HCT116 (cell line): Measurements from ENCODE around the gene TENM4. TPM values are rescaled to one million over a fixed set of nuclear protein-coding genes. Genes with fewer than 3 reads are reported as not detected.
"Not testable (repeated sequence)": the region's sequence is repeated elsewhere in the genome, so short reads cannot be mapped to it uniquely, and the experiment has no call there.

Source experiments
- ATAC-seq: fragments of 200-7000 bp; cut with Tn5 transposase; 2 replicates; pipeline ENCODE4 v1.9.1; 2020; ENCODE audit warnings: mild to moderate bottlenecking, moderate library complexity
- BruUV-seq: library from RNA; stranded (reverse); fragments of 400-500 nt; replicated peaks from 2 replicates; lab custom pipeline; 2021; lab: Mats Ljungman, UMichigan
- CTCF ChIA-PET: fragments of 300-600 bp; sonication (Branson Sonifier 250); formaldehyde crosslinking; loops from one replicate; lab custom pipeline; 2021; ENCODE audit warnings: antibody characterized with exemption; lab: Charles Lee
- POLR2A ChIA-PET: fragments of 300-600, 350-600 bp; sonication (Branson Sonifier 250); formaldehyde crosslinking; loops from one replicate; lab custom pipeline; 2021; ENCODE audit warnings: antibody characterized with exemption; lab: Charles Lee
- RAD21 ChIA-PET, 2 experiments: fragments of 300-600 bp; sonication (Branson Sonifier 250); formaldehyde crosslinking; loops; one replicate each; lab custom pipeline; 2023; ENCODE audit warnings: low total read pairs in 2 of 2; ENCODE audit not compliant: uncharacterized antibody in 2 of 2, unreplicated experiment in 2 of 2, low non-redundant PET in 1 of 2; lab: Charles Lee
- DNase-seq: peaks from one replicate; pipeline ENCODE4 v3.0.0-alpha.2; 2010; ENCODE audit warnings: low read depth, low spot score
- H2AFZ ChIP-seq: fragments of 200-600 bp; shearing (Covaris generic), sonication (generic); 2 replicates; pipeline ENCODE4 v1.6.1; 2017; ENCODE audit warnings: low read depth, mixed run types, mixed read lengths, antibody characterized with exemption, low read length; ENCODE audit not compliant: poor library complexity, severe bottlenecking
- H3K27ac ChIP-seq: 2 replicates; pipeline ENCODE4 v1.5.1; 2012; ENCODE audit warnings: low read depth, low read length
- H3K27me3 ChIP-seq: fragments of 200-600 bp; sonication (generic); 2 replicates; pipeline ENCODE4 v1.6.1; 2016; ENCODE audit warnings: mixed run types, low read length, mixed read lengths; ENCODE audit not compliant: insufficient read depth
- H3K36me3 ChIP-seq, 2 experiments: fragments of 200-500 bp in 1 of 2; fragments of 200-600 bp in 1 of 2; sonication (Bioruptor generic) in 1 of 2; sonication (generic) in 1 of 2; 2 replicates each; pipeline versions ENCODE4 v1.5.1 to v1.6.1; 2014 to 2016; ENCODE audit warnings: low read length in 2 of 2, inconsistent platforms in 1 of 2, mixed read lengths in 1 of 2, mixed run types in 1 of 2; ENCODE audit not compliant: insufficient read depth in 2 of 2, control insufficient read depth in 1 of 2
- H3K4me1 ChIP-seq, 2 experiments: fragments of 200-600 bp in 1 of 2; sonication (generic) in 1 of 2; 2 replicates each; pipeline versions ENCODE4 v1.5.1 to v1.6.1; 2012 to 2017; ENCODE audit warnings: low read length in 2 of 2, inconsistent platforms in 1 of 2, mild to moderate bottlenecking in 1 of 2, mixed read lengths in 1 of 2, mixed run types in 1 of 2, moderate library complexity in 1 of 2; ENCODE audit not compliant: insufficient read depth in 2 of 2, control insufficient read depth in 1 of 2
- H3K4me2 ChIP-seq: fragments of 200-600 bp; sonication (generic); 2 replicates; pipeline ENCODE4 v1.6.1; 2017; ENCODE audit warnings: mixed run types, low read length, mixed read lengths
- H3K4me3 ChIP-seq, 2 experiments: fragments of 200-600 bp in 1 of 2; sonication (generic) in 1 of 2; replicated peaks in 1 of 2; 2 replicates each; pipeline ENCODE4 v1.5.1; 2011 to 2016; ENCODE audit warnings: low read length in 2 of 2, control low read depth in 1 of 2, low read depth in 1 of 2, mild to moderate bottlenecking in 1 of 2, mixed read lengths in 1 of 2, mixed run types in 1 of 2
- H3K79me2 ChIP-seq: fragments of 200-600 bp; sonication (generic); 2 replicates; pipeline ENCODE4 v1.6.1; 2017; ENCODE audit warnings: mild to moderate bottlenecking, mixed run types, low read length, moderate library complexity, mixed read lengths; ENCODE audit not compliant: insufficient read depth
- H3K9ac ChIP-seq: fragments of 200-600 bp; sonication (generic); 2 replicates; pipeline ENCODE4 v1.6.1; 2016; ENCODE audit warnings: low read length, mixed read lengths
- H3K9me2 ChIP-seq: fragments of 200-600 bp; sonication (generic), shearing (Covaris generic); 2 replicates; pipeline ENCODE4 v1.6.1; 2017; ENCODE audit warnings: mixed run types, mild to moderate bottlenecking, moderate library complexity; ENCODE audit not compliant: insufficient read depth
- H3K9me3 ChIP-seq, 2 experiments: fragments of 200-500 bp in 1 of 2; fragments of 200-600 bp in 1 of 2; sonication (Bioruptor generic) in 1 of 2; sonication (generic) in 1 of 2; 2 replicates each; pipeline ENCODE4 v1.6.1; 2014 to 2017; ENCODE audit warnings: low read length in 2 of 2, mixed read lengths in 2 of 2, inconsistent platforms in 1 of 2, low read depth in 1 of 2, mild to moderate bottlenecking in 1 of 2, mixed run types in 1 of 2, moderate library complexity in 1 of 2; ENCODE audit not compliant: control insufficient read depth in 1 of 2, insufficient read depth in 1 of 2
- H4K20me1 ChIP-seq: fragments of 200-600 bp; sonication (generic), shearing (Covaris generic); 2 replicates; pipeline ENCODE4 v1.6.1; 2017; ENCODE audit warnings: mixed run types, mild to moderate bottlenecking, moderate library complexity; ENCODE audit not compliant: insufficient read depth
- CBX3 ChIP-seq: IDR thresholded peaks from 2 replicates; pipeline ENCODE4 v1.6.1; 2012; ENCODE audit warnings: low read depth
- EGR1 ChIP-seq: IDR thresholded peaks from 2 replicates; pipeline ENCODE4 v1.6.1; 2012; ENCODE audit warnings: low read depth
- EZH2 ChIP-seq: fragments of 200-600 bp; sonication (generic); IDR thresholded peaks from 2 replicates; pipeline ENCODE4 v1.6.1; 2017; ENCODE audit warnings: antibody characterized with exemption, mixed run types
- JUND ChIP-seq: IDR thresholded peaks from 2 replicates; pipeline ENCODE4 v1.6.1; 2012
- POLR2AphosphoS5 ChIP-seq: IDR thresholded peaks from 2 replicates; pipeline ENCODE4 v1.6.1; 2011; ENCODE audit warnings: mild to moderate bottlenecking, low read depth, low read length, moderate library complexity
- SIN3A ChIP-seq: IDR thresholded peaks from 2 replicates; pipeline ENCODE4 v1.6.1; 2012; ENCODE audit warnings: low read depth
- SP1 ChIP-seq: IDR thresholded peaks from 2 replicates; pipeline ENCODE4 v1.6.1; 2012; ENCODE audit warnings: low read depth
- SRF ChIP-seq: IDR thresholded peaks from 2 replicates; pipeline ENCODE4 v1.6.1; 2012; ENCODE audit warnings: low read depth
- TCF7L2 ChIP-seq: IDR thresholded peaks from 2 replicates; pipeline ENCODE4 v1.7.0; 2011; ENCODE audit warnings: borderline replicate concordance, inconsistent platforms; ENCODE audit not compliant: insufficient read depth, insufficient read length; ENCODE audit errors: extremely low read depth
- ZFX ChIP-seq: fragments of 450-650 bp; IDR thresholded peaks from 2 replicates; pipeline ENCODE4 v1.6.1; 2017
- ZNF274 ChIP-seq: fragments of 200-500 bp; sonication (Bioruptor generic); IDR thresholded peaks from 2 replicates; pipeline ENCODE4 v1.6.1; 2014; ENCODE audit warnings: mild to moderate bottlenecking, low read depth, low read length, inconsistent platforms
- intact Hi-C: fragments of 100-400 bp; cut with micrococcal nuclease; formaldehyde crosslinking; loops from 2 replicates; pipeline ENCODE4 v1.10.0; 2022
- total RNA-seq: library from RNA; stranded (reverse); gene quantifications from one replicate; pipeline ENCODE4 v1.2.1, GENCODE V29; 2021; ENCODE audit not compliant: unreplicated experiment
- TF ChIP-seq, protein P1 (sequence below): IDR thresholded peaks from 2 replicates; pipeline ENCODE4 v1.6.1; 2011; ENCODE audit warnings: mild to moderate bottlenecking, low read length, moderate library complexity; ENCODE audit not compliant: insufficient replicate concordance; ENCODE audit errors: extremely low read depth
- TF ChIP-seq, protein P2 (sequence below), 3 experiments: fragments of 200-600 bp in 1 of 3; sonication (generic) in 1 of 3; IDR thresholded peaks in 2 of 3; conservative IDR thresholded peaks in 1 of 3; 2 replicates each; pipeline ENCODE4 v1.5.1; 2012 to 2017; ENCODE audit warnings: low read depth in 2 of 3, low read length in 2 of 3, antibody characterized with exemption in 1 of 3, borderline replicate concordance in 1 of 3, control low read depth in 1 of 3, mild to moderate bottlenecking in 1 of 3, mixed read lengths in 1 of 3, mixed run types in 1 of 3, moderate library complexity in 1 of 3; ENCODE audit not compliant: insufficient read depth in 1 of 3
- TF ChIP-seq, protein P3 (sequence below): IDR thresholded peaks from 2 replicates; pipeline ENCODE4 v1.6.1; 2012
- TF ChIP-seq, protein P4 (sequence below): IDR thresholded peaks from 2 replicates; pipeline ENCODE4 v1.6.1; 2012

TENM4 gene
- total RNA-seq, 1 experiment from 2014 or later: 0.05 TPM

DNA sequence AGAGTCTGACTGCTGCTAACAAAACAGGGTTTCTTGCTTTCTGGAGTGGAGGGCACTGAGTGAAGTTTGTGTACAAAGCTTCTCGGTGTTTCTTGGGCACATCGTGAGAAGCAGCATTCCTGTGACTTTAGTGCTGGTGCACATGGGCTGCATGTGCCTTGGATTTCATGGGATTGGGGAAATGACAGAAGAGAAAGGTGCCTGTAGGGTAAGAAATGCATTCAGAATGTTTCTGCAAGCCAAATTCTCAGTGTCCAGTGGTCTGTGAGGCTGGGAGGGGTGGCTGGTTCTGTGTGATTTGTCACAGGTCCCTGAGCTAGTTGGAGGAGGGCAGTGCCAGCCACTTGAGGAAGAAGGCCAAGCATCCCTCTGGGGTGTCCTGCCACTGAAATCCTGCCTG is 462.0 kb downstream of the TENM4 start:
- H3K36me3 ChIP-seq: no peaks in the 10 kb centered on the region
- no peak for DNase-seq
- peaks cover 16% of the 10 kb centered on the region for H3K27me3 ChIP-seq
- BruUV-seq: no TSS peak
- no peaks in the 10 kb centered on the region for H3K9me2 ChIP-seq
- intact Hi-C loops: no loop called here
- H3K27ac ChIP-seq: no peak overlapping the region
- CTCF ChIA-PET: no interaction called here
- H4K20me1 ChIP-seq: no peaks in the 10 kb centered on the region
- H3K9ac ChIP-seq: no peak overlapping the region
- H3K9me3 ChIP-seq: no peaks in the 10 kb centered on the region
- no peak overlapping the region for H3K4me2 ChIP-seq
- no peak overlapping the region for H2AFZ ChIP-seq
- POLR2A ChIA-PET: no interaction called here
- no peak for TF ChIP-seq SP1
- no peak for TF ChIP-seq EZH2
- TF ChIP-seq CBX3: no peak
- TF ChIP-seq EGR1: no peak
- TF ChIP-seq, protein P1, sequence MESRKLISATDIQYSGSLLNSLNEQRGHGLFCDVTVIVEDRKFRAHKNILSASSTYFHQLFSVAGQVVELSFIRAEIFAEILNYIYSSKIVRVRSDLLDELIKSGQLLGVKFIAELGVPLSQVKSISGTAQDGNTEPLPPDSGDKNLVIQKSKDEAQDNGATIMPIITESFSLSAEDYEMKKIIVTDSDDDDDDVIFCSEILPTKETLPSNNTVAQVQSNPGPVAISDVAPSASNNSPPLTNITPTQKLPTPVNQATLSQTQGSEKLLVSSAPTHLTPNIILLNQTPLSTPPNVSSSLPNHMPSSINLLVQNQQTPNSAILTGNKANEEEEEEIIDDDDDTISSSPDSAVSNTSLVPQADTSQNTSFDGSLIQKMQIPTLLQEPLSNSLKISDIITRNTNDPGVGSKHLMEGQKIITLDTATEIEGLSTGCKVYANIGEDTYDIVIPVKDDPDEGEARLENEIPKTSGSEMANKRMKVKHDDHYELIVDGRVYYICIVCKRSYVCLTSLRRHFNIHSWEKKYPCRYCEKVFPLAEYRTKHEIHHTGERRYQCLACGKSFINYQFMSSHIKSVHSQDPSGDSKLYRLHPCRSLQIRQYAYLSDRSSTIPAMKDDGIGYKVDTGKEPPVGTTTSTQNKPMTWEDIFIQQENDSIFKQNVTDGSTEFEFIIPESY: no peak
- TF ChIP-seq, protein P2, sequence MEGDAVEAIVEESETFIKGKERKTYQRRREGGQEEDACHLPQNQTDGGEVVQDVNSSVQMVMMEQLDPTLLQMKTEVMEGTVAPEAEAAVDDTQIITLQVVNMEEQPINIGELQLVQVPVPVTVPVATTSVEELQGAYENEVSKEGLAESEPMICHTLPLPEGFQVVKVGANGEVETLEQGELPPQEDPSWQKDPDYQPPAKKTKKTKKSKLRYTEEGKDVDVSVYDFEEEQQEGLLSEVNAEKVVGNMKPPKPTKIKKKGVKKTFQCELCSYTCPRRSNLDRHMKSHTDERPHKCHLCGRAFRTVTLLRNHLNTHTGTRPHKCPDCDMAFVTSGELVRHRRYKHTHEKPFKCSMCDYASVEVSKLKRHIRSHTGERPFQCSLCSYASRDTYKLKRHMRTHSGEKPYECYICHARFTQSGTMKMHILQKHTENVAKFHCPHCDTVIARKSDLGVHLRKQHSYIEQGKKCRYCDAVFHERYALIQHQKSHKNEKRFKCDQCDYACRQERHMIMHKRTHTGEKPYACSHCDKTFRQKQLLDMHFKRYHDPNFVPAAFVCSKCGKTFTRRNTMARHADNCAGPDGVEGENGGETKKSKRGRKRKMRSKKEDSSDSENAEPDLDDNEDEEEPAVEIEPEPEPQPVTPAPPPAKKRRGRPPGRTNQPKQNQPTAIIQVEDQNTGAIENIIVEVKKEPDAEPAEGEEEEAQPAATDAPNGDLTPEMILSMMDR (IDR thresholded peaks at IDR 0.05 in 2 of 3, conservative IDR thresholded peaks at IDR 0.05 in 1 of 3; ENCODE audit: borderline replicate concordance in 1 of 3, insufficient read depth in 1 of 3, low read depth in 2 of 3, low read length in 2 of 3): no peak
- TF ChIP-seq TCF7L2: no peak
- no peak for TF ChIP-seq ZFX
- TF ChIP-seq, protein P3, sequence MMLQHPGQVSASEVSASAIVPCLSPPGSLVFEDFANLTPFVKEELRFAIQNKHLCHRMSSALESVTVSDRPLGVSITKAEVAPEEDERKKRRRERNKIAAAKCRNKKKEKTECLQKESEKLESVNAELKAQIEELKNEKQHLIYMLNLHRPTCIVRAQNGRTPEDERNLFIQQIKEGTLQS: no peak
- no peak for TF ChIP-seq SIN3A
- TF ChIP-seq, protein P4, sequence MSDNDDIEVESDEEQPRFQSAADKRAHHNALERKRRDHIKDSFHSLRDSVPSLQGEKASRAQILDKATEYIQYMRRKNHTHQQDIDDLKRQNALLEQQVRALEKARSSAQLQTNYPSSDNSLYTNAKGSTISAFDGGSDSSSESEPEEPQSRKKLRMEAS: no peak
- TF ChIP-seq JUND: no peak
- no peak for TF ChIP-seq SRF
- TF ChIP-seq POLR2AphosphoS5: no peak
- TF ChIP-seq ZNF274: no peak
- TF ChIP-seq, all 23 proteins: peak for 0
- Histone ChIP-seq H3K4me3 (no peak overlapping the region), H3K79me2 (no peaks in the 10 kb centered on the region), H3K4me1 (no peaks in the 10 kb centered on the region)
- RAD21 ChIA-PET: interaction anchor here in 1 of 2 experiments (0.6 kb wide), 1 partner anchor 335 kb away, joined by 3 read pairs; no protein-coding TSS in a partner anchor
- ATAC-seq: no peak

DNA sequence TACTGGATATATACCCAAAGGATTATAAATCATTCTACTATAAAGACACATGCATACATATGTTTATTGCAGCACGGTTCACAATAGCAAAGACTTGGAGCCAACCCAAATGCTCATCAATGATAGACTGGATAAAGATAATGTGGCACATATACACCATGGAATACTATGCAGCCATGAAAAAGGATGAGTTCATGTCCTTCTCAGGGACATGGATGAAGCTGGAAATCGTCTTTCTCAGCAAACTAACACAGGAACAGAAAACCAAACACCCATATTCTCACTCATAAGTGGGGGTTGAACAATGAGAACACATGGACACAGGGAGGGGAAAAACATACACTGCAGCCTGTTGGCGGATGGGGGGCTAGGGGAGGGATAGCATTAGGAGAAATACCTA is 463.0 kb downstream of the TENM4 start:
- RAD21 ChIA-PET, DNase-seq, BruUV-seq, H3K9me2 ChIP-seq, H4K20me1 ChIP-seq, H3K9me3 ChIP-seq, H3K79me2 ChIP-seq, H3K4me1 ChIP-seq, H2AFZ ChIP-seq, H3K4me2 ChIP-seq, H3K36me3 ChIP-seq, ATAC-seq, POLR2A ChIA-PET, CTCF ChIA-PET, H3K4me3 ChIP-seq, H3K27ac ChIP-seq, intact Hi-C loops, H3K9ac ChIP-seq: not testable (repeated sequence)
- H3K27me3 ChIP-seq: peaks cover 18% of the 10 kb centered on the region
